H1 (cell line): ENCODE data around the gene ELMOD2.

Experiments used
- CREB1 ChIP-seq: IDR thresholded peaks from 2 replicates; pipeline ENCODE4 v1.6.1; 2012; ENCODE audit warnings: inconsistent platforms
- CTCF ChIP-seq, 3 experiments: IDR thresholded peaks; 1 replicate in 2 of 3; 2 replicates in 1 of 3; pipeline versions ENCODE4 v1.5.1 to v1.6.1; 2011; ENCODE audit warnings: low read length in 3 of 3, mild to moderate bottlenecking in 3 of 3, inconsistent platforms in 2 of 3, low read depth in 1 of 3, moderate library complexity in 1 of 3; ENCODE audit not compliant: insufficient read depth in 1 of 3; ENCODE audit errors: control extremely low read depth in 1 of 3
- EZH2 ChIP-seq: fragments of 200-600 bp; sonication (generic); IDR thresholded peaks from 2 replicates; pipeline ENCODE4 v1.7.1; 2012; ENCODE audit warnings: low read depth, mild to moderate bottlenecking, moderate library complexity, low read length, inconsistent platforms; ENCODE audit not compliant: severe bottlenecking
- KDM1A ChIP-seq: fragments of 200-600, 300-600 bp; sonication (generic); IDR thresholded peaks from 2 replicates; pipeline ENCODE4 v1.7.1; 2016; ENCODE audit warnings: mild to moderate bottlenecking, low read length, borderline replicate concordance
- MAX ChIP-seq: IDR thresholded peaks from 2 replicates; pipeline ENCODE4 v1.6.1; 2012; ENCODE audit warnings: inconsistent platforms
- POLR2A ChIP-seq, 2 experiments: IDR thresholded peaks; 1 replicate in 1 of 2; 2 replicates in 1 of 2; pipeline ENCODE4 v1.6.1; 2011; ENCODE audit warnings: low read depth in 2 of 2, low read length in 2 of 2, mild to moderate bottlenecking in 2 of 2; ENCODE audit errors: control extremely low read depth in 1 of 2
- POLR2AphosphoS5 ChIP-seq: IDR thresholded peaks from 2 replicates; pipeline ENCODE4 v1.6.1; 2011; ENCODE audit warnings: low read depth, low read length
- RAD21 ChIP-seq, 2 experiments: IDR thresholded peaks in 1 of 2; conservative IDR thresholded peaks in 1 of 2; 2 replicates each; pipeline ENCODE4 v1.6.1; 2011; ENCODE audit warnings: low read depth in 2 of 2, low read length in 2 of 2, improper control_type of control experiment in 1 of 2, inconsistent platforms in 1 of 2, mild to moderate bottlenecking in 1 of 2, moderate library complexity in 1 of 2
- YY1 ChIP-seq: IDR thresholded peaks from 2 replicates; pipeline ENCODE4 v1.6.1; 2011; ENCODE audit warnings: low read depth, mild to moderate bottlenecking, low read length

- TF ChIP-seq RAD21 (IDR thresholded peaks at IDR 0.05 in 1 of 2, conservative IDR thresholded peaks at IDR 0.05 in 1 of 2; ENCODE audit: low read depth in 2 of 2, low read length in 2 of 2) (no peak), CTCF (IDR thresholded peaks at IDR 0.05; ENCODE audit: control extremely low read depth in 1 of 3, insufficient read depth in 1 of 3, low read depth in 1 of 3, low read length in 3 of 3) (no peak), POLR2A (IDR thresholded peaks at IDR 0.05; ENCODE audit: control extremely low read depth in 1 of 2, low read depth in 2 of 2, low read length in 2 of 2) (no peak), EZH2 (no peak), KDM1A (no peak), MAX (no peak), POLR2AphosphoS5 (no peak), YY1 (no peak), CREB1 (no peak)
These were observed 8.5 kb upstream of the ELMOD2 start for GRCh38 chr4:140515423-140515822.
